Dedifferentiated amniotic fluid mesenchymal stem cell (primary cell): ENCODE results near the gene STUM.
A peak's percentile ranks its signal among the peaks of the same experiment; 100 is the strongest.

Experiments
- DNase-seq: peaks from one replicate; pipeline ENCODE4 v3.0.0-alpha.2; 2016; ENCODE audit errors: extremely low spot score

STUM gene

GRCh38 chr1:226652613-226653012 lies 104.0 kb downstream of the STUM start:
- no peak for DNase-seq

- DNase-seq: no peak
These were observed 104.9 kb downstream of the STUM start for GRCh38 chr1:226653311-226653921.

- DNase-seq: peak; percentile 27
These were observed 105.6 kb downstream of the STUM start for GRCh38 chr1:226654046-226654667.

- no peak for DNase-seq
These were observed 106.1 kb downstream of the STUM start for GRCh38 chr1:226654668-226655055.

GRCh38 chr1:226655251-226656163 lies 106.9 kb downstream of the STUM start:
- DNase-seq: no peak

GRCh38 chr1:226656201-226656600 lies 107.6 kb downstream of the STUM start:
- no peak for DNase-seq

GRCh38 chr1:226656601-226657277 lies 108.2 kb downstream of the STUM start:
- DNase-seq: peak; percentile 90

- no peak for DNase-seq
These were observed 109.5 kb downstream of the STUM start for GRCh38 chr1:226657895-226658545.

- no peak for DNase-seq
These were observed 110.1 kb downstream of the STUM start for GRCh38 chr1:226658546-226659125.
